ENCODE measurements around the gene WDTC1. TPM values are rescaled to one million over a fixed set of nuclear protein-coding genes. Genes with fewer than 3 reads are reported as not detected.
"Not testable (repeated sequence)": the region's sequence is repeated elsewhere in the genome, so short reads cannot be mapped to it uniquely, and the experiment has no call there.

Gene WDTC1
- total RNA-seq: 16.1 and 48.5 TPM in 2 replicates

- DNase-seq (ENCODE audit: low read depth): peak; percentile 83
These were observed at the start of gene WDTC1 for GRCh38 chr1:27234049-27234882. Gene WDTC1 (plus strand): TSS chr1:27234632. CDS start chr1:27261055, 26,423 bp downstream.

GRCh38 chr1:27184665-27185064 lies 49.8 kb upstream of the WDTC1 start:
- DNase-seq (ENCODE audit: low read depth): not testable (repeated sequence)

DNA sequence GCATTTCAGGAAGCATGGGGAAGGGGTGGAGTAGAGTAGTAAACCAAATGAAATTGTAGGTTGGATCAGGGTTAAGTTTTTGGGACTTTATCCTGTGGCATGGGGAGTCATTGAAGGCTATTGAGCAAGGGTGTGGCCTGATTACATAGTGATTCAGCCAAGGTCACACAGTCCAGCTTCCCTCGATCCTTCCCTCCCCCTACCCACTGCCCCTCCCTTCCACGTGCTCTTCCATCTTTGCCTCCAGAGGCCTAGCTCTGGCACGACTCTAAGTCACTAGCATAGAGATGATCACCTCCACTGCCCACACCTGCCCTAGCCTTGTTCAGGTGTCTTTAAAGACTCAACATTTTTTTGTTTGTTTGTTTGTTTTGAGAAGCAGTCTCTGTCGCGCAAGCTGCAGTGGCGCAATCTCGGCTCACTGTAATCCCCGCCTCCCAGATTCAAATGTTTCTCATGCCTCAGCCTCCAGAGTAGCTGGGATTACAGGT lies 42.3 kb upstream of the WDTC1 start:
- no peak for DNase-seq (ENCODE audit: low read depth)

DNA sequence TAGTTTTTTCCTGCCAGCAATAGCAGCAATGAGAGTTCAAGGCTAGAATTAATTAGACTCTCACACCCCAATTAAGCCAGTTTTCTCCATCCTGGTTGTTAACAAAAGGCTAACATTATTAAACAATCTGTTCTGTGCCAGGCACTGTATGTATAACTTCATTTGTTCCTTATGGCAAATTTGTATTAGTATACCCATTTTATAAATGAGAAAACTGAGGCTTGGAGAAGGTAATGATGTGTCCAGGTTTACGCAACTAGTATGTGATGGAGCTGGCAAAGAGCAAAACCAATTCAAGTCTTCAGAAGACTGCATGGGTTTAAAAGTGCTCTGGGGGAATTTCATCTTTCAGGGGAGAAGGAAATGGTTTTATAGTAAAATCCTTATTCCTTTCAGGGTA lies 41.2 kb upstream of the WDTC1 start:
- no peak for DNase-seq (ENCODE audit: low read depth)

DNA sequence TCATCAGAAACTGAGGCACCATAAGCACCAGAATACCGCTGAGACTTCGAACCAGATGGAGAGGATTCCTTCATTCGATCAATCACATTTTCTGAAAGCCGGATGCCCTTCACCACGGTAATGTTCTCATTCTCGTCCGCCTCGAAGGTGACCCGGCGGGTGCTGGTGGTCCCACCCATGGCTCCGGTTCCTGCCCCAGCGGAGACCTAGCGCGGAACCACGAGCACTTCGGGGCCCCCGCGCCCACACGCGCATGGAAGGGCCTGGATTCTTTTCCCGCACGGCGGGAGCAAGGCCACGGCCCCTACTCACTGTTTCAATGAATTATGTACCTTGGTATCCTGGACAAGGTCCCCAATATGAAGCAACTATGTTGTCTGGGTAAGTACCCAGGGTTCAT lies 33.1 kb upstream of the WDTC1 start:
- no peak for DNase-seq (ENCODE audit: low read depth)

GRCh38 chr1:27203946-27204345 lies 30.5 kb upstream of the WDTC1 start:
- DNase-seq (ENCODE audit: low read depth): no peak

DNA sequence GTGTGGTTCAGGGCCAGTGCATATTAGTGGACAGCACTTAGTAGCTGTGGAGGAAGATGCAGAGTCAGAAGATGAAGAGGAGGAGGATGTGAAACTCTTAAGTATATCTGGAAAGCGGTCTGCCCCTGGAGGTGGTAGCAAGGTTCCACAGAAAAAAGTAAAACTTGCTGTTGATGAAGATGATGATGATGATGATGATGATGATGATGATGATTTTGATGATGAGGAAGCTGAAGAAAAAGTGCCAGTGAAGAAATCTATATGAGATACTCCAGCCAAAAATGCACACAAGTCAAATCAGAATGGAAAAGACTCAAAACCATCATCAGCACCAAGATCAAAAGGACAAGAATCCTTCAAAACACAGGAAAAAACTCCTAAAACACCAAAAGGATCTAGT lies 27.2 kb upstream of the WDTC1 start:
- DNase-seq (ENCODE audit: low read depth): not testable (repeated sequence)

- not testable (repeated sequence) for DNase-seq (ENCODE audit: low read depth)
These were observed 26.1 kb upstream of the WDTC1 start for GRCh38 chr1:27208143-27208850.

GRCh38 chr1:27216466-27216865 lies 18.0 kb upstream of the WDTC1 start:
- no peak for DNase-seq (ENCODE audit: low read depth)

- no peak for DNase-seq (ENCODE audit: low read depth)
These were observed 17.0 kb upstream of the WDTC1 start for GRCh38 chr1:27217401-27217800.

GRCh38 chr1:27218736-27219135 lies 15.7 kb upstream of the WDTC1 start:
- DNase-seq (ENCODE audit: low read depth): no peak

GRCh38 chr1:27220096-27220495 lies 14.3 kb upstream of the WDTC1 start:
- no peak for DNase-seq (ENCODE audit: low read depth)

DNA sequence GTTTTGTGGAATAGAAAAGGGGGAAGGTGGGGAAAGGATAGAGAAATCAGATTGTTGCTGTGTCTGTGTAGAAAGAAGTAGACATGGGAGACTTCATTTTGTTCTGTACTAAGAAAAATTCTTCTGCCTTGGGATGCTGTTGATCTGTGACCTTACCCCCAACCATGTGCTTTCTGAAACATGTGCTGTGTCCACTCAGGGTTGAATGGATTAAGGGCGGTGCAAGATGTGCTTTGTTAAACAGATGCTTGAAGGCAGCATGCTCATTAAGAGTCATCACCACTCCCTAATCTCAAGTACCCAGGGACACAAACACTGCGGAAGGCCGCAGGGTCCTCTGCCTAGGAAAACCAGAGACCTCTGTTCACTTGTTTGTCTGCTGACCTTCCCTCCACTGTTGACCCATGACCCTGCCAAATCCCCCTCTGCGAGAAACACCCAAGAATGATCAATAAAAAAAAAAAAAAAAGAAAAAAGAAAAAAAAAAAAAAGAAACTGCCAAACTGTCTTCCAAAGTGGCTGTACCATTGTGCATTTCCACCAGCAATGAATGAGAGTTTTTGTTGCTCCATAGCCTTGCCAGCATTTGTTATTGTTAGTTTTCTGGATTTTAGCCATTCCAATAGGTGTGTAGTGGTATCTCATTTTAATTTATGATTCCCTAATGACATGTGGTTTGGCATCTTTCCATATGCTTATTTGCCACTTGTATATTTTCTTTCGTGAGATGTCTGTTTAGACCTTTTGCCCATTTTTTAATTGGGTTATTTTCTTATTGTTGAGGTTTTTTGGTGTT lies 13.5 kb upstream of the WDTC1 start:
- not testable (repeated sequence) for DNase-seq (ENCODE audit: low read depth)

GRCh38 chr1:27225621-27226020 lies 8.8 kb upstream of the WDTC1 start:
- DNase-seq (ENCODE audit: low read depth): no peak

- no peak for DNase-seq (ENCODE audit: low read depth)
These were observed 6.7 kb upstream of the WDTC1 start for GRCh38 chr1:27227765-27228164.

DNA sequence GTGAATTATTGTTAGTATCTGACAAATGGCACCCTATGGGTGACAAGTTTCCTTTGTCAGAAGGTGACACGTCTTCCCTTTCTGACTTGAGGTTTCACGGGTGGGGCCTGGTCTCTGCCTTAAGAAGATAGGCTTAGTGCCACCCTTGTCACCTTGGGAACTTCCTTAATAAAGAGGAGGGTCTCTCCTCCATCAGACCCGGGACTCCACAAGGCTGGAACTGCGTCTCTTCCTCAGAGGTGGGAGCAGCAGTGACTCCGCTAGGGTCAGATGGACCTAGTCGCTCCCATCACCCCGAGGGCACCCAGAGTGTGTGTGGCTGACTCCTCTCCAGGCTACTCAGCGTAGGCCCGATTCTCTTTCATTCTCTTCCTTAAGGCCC lies 774 bp upstream of the WDTC1 start:
- DNase-seq (ENCODE audit: low read depth): no peak

GRCh38 chr1:27235827-27236226 lies 1.4 kb downstream of the WDTC1 start:
- DNase-seq (ENCODE audit: low read depth): peak; percentile 47

DNA sequence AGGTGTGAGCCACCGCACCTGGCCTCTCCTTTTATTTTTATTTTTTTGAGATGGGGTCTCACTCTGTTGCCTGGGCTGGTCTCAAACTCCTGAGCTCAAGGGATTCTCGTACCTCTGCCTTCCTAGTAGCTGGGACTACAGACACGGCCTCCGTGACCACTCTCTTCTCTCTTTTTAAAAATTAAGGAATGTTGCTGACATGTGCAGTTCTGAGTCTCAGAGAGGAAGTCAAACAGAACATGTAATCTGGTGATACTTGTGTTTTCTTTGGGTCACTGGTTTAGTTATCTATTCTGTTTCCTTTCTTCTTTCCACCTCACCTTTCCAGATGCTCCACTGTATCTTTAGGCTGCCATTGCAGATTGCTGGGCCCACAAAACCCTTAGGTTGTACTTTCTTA lies 2.7 kb downstream of the WDTC1 start:
- no peak for DNase-seq (ENCODE audit: low read depth)

- no peak for DNase-seq (ENCODE audit: low read depth)
These were observed 3.6 kb downstream of the WDTC1 start for GRCh38 chr1:27238032-27238431.

DNA sequence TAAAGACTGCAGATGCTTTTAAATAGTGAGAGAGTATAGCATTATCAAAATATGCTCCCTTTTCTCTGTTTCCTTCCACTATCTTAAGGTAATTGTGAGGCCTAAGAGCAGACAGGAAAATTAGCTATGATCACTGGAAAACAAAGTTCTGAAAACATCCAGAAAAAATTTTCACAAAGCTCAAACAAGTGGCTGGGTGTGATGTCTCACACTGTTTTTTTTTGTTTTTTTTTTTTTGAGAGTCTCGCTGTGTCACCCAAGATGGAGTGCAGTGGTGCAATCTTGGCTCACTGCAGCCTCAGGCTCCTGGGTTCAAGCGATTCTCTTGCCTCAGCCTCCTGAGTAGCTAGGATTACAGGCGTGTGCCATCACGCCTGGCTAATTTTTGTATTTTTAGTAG lies 7.2 kb downstream of the WDTC1 start:
- DNase-seq (ENCODE audit: low read depth): no peak

- not testable (repeated sequence) for DNase-seq (ENCODE audit: low read depth)
These were observed 9.2 kb downstream of the WDTC1 start for GRCh38 chr1:27243665-27244064.

GRCh38 chr1:27246194-27246593 lies 11.8 kb downstream of the WDTC1 start:
- no peak for DNase-seq (ENCODE audit: low read depth)

All from renal cortical epithelial cell (primary cell).